ENCODE results near the gene BGN.

DNA sequence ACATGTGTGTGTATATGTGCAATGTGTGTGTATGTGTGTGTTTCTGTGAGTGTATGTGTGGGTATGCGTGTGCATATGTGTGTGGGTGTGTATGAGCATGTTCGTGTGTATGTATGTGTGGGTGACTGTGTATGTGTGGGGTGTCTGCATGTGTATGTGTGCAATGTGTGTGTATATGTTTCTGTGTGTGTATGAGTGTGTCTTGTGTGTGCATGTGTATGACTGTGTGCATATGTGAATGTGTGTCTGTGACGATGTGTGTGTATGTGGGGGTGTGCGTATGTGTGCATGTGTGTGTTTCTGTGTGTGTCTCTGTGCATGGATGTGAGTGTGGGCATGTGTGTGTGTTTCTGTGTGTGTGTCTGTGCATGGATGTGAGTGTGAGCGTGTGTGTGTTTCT, 18.5 kb downstream of the BGN start:
- TF ChIP-seq EZH2 (IDR thresholded peaks at IDR 0.05; ENCODE audit: low read length, unreplicated experiment) (no peak), CTCF (conservative IDR thresholded peaks at IDR 0.05; ENCODE audit: low read depth, low read length) (no peak)
